K562 (cell line): ENCODE results near the gene TAF3. TPM values are rescaled to one million over a fixed set of nuclear protein-coding genes. Genes with fewer than 3 reads are reported as not detected.
A peak's percentile ranks its signal among the peaks of the same experiment; 100 is the strongest.

ENCODE experiments used
- AFF1 ChIP-seq, 2 experiments: fragments of 450-650 bp; IDR thresholded peaks; 2 replicates each; pipeline ENCODE4 v1.6.1; 2018; ENCODE audit warnings: mild to moderate bottlenecking in 2 of 2, low read depth in 1 of 2; ENCODE audit not compliant: partially characterized antibody in 2 of 2
- CBFA2T2 ChIP-seq: fragments of 450-650 bp; conservative IDR thresholded peaks from 2 replicates; pipeline ENCODE4 v1.6.1; 2017; ENCODE audit warnings: mild to moderate bottlenecking
- CBX8 ChIP-seq: fragments of 200-600 bp; sonication (generic); IDR thresholded peaks from 2 replicates; pipeline ENCODE4 v1.6.1; 2012; ENCODE audit warnings: borderline replicate concordance, mixed run types, low read depth, mild to moderate bottlenecking, moderate library complexity, mixed read lengths, low read length, control low read depth, inconsistent platforms; ENCODE audit not compliant: poor library complexity, severe bottlenecking; ENCODE audit errors: extremely low read depth
- CTCFL ChIP-seq: IDR thresholded peaks from 2 replicates; pipeline ENCODE4 v1.6.1; 2011; ENCODE audit warnings: borderline replicate concordance, low read depth, mild to moderate bottlenecking, moderate library complexity, low read length; ENCODE audit not compliant: insufficient read depth, poor library complexity, severe bottlenecking
- HNRNPK ChIP-seq: fragments of 200-400 bp; formaldehyde crosslinking; IDR thresholded peaks from one replicate; pipeline ENCODE4 v1.6.1; 2018; ENCODE audit warnings: mild to moderate bottlenecking, low read depth, low read length; ENCODE audit not compliant: poor library complexity, severe bottlenecking
- ID3 ChIP-seq, 2 experiments: fragments of 250-450 bp in 1 of 2; fragments of 450-650 bp in 1 of 2; sonication (Bioruptor Pico) in 1 of 2; IDR thresholded peaks; 2 replicates each; pipeline versions ENCODE4 v1.6.1 to v1.8.0; 2016 to 2021; ENCODE audit warnings: mild to moderate bottlenecking in 2 of 2, moderate library complexity in 2 of 2, missing compliant biosample characterization in 1 of 2, missing genetic modification characterization in 1 of 2
- PHF20 ChIP-seq: fragments of 450-650 bp; IDR thresholded peaks from 2 replicates; pipeline ENCODE4 v1.6.1; 2018; ENCODE audit not compliant: partially characterized antibody
- RREB1 ChIP-seq: fragments of 250-450 bp; sonication (Bioruptor Pico); IDR thresholded peaks from 2 replicates; pipeline ENCODE4 v1.4.0; 2020
- TAF15 ChIP-seq: fragments of 200-400 bp; formaldehyde crosslinking; IDR thresholded peaks from 2 replicates; pipeline ENCODE4 v1.6.1; 2017; ENCODE audit warnings: mild to moderate bottlenecking, low read depth, low read length, moderate library complexity
- THRB ChIP-seq: fragments of 450-650 bp; formaldehyde crosslinking; conservative IDR thresholded peaks from 2 replicates; pipeline ENCODE4 v1.4.0; 2022; ENCODE audit warnings: mild to moderate bottlenecking, missing genetic modification characterization
- ZNF766 ChIP-seq: fragments of 200-800 bp; sonication (Bioruptor generic); conservative IDR thresholded peaks from 2 replicates; pipeline ENCODE4 v1.6.1; 2016; ENCODE audit warnings: missing genetic modification characterization, missing compliant biosample characterization
- polyA plus RNA-seq, 8 experiments: library from polyadenylated mRNA; depleted of rRNA in 4 of 8; stranded (reverse) in 5 of 8; unstranded in 3 of 8; fragments of >200 nt; fragmentation: Nextera tagmentation in 2 of 8; fragmentation: Illumina TruSeq in 1 of 8; extraction: Ambion mirVana in 2 of 8; extraction: Trizol in 1 of 8; gene quantifications; 2 replicates each; pipeline versions ENCODE4 v1.2.1 to v1.2.3, GENCODE V29; 2011 to 2014; ENCODE audit warnings: inconsistent platforms in 1 of 8, missing spikeins in 1 of 8
- total RNA-seq, 7 experiments: library from RNA; depleted of rRNA in 6 of 7; stranded (reverse); fragments of >200 nt in 6 of 7; fragmentation: Illumina TruSeq in 2 of 7; extraction: Trizol in 2 of 7; gene quantifications; 2 replicates each; pipeline versions ENCODE4 v1.2.1 to v1.2.3, GENCODE V29; 2011 to 2021; ENCODE audit warnings: low replicate concordance in 1 of 7

TAF3 gene
- total and polyA plus RNA-seq, 9 of the 15 experiments (the other 6 are each of a cell fraction or from before 2014, with no cell fraction given), result 1.5 to 9.9 (median 4.1) TPM

- TF ChIP-seq RREB1 (no peak), CBFA2T2 (peak; percentile 46), TAF15 (no peak), CBX8 (no peak), CTCFL (no peak), HNRNPK (no peak), ZNF766 (no peak), ID3 (CRISPR knock-in tag; IDR thresholded peaks at IDR 0.05) (no peak), ID3 (tag; IDR thresholded peaks at IDR 0.05) (no peak), AFF1 (IDR thresholded peaks at IDR 0.05; ENCODE audit: low read depth in 1 of 2, partially characterized antibody in 2 of 2) (no peak), PHF20 (no peak), THRB (CRISPR knock-in tag) (no peak)
Measured at GRCh38 chr10:7887174-7887816, 69.0 kb downstream of the TAF3 start (continued).
